DND-41 (cell line): Measurements from ENCODE around the gene FBXL20.

Experiments
- CTCF ChIP-seq: IDR thresholded peaks from 2 replicates; pipeline ENCODE4 v1.5.1; 2012; ENCODE audit warnings: borderline replicate concordance, low read length, moderate library complexity, mild to moderate bottlenecking; ENCODE audit not compliant: poor library complexity, severe bottlenecking; ENCODE audit errors: extremely low read depth
- EZH2 ChIP-seq: IDR thresholded peaks from 3 replicates; pipeline ENCODE4 v1.6.1; 2012; ENCODE audit warnings: borderline replicate concordance, low read depth, mild to moderate bottlenecking, moderate library complexity, low read length, inconsistent platforms; ENCODE audit not compliant: severe bottlenecking

GRCh38 chr17:39304188-39304587 is 97.2 kb downstream of the FBXL20 start:
- no peak for TF ChIP-seq CTCF
- no peak for TF ChIP-seq EZH2
